Measurements from ENCODE around the gene TLL2.

DNA sequence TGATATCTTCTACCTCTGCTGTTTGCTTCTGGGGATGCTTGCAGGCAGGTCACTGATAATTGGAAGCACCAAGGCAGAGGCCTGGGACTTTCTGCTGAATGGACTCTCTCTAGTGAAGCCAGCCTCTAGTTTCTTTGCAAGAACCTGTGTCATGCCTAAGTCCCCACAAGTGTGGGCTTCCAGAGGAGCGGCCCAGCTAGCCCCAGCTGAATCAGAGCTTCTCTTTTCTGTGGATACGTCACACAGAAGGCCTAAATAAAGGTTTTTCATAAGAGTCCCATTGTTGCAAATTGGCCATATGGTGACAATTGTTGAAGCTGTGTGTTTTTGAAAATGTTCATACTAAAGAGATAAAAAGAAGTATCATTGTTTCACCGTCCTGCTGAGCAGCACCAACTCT is 148.2 kb downstream of the TLL2 start:
- TF ChIP-seq, protein P1, sequence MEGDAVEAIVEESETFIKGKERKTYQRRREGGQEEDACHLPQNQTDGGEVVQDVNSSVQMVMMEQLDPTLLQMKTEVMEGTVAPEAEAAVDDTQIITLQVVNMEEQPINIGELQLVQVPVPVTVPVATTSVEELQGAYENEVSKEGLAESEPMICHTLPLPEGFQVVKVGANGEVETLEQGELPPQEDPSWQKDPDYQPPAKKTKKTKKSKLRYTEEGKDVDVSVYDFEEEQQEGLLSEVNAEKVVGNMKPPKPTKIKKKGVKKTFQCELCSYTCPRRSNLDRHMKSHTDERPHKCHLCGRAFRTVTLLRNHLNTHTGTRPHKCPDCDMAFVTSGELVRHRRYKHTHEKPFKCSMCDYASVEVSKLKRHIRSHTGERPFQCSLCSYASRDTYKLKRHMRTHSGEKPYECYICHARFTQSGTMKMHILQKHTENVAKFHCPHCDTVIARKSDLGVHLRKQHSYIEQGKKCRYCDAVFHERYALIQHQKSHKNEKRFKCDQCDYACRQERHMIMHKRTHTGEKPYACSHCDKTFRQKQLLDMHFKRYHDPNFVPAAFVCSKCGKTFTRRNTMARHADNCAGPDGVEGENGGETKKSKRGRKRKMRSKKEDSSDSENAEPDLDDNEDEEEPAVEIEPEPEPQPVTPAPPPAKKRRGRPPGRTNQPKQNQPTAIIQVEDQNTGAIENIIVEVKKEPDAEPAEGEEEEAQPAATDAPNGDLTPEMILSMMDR (IDR thresholded peaks at IDR 0.05; ENCODE audit: borderline replicate concordance, extremely low read depth, low read length, poor library complexity, severe bottlenecking) = no peak
- no peak for TF ChIP-seq EZH2 (IDR thresholded peaks at IDR 0.05; ENCODE audit: borderline replicate concordance, low read depth, low read length, severe bottlenecking)
